ENCODE data around the gene PRKCZ.
"Not testable (repeated sequence)": the region's sequence is repeated elsewhere in the genome, so short reads cannot be mapped to it uniquely, and the experiment has no call there.

The PRKCZ gene

DNA sequence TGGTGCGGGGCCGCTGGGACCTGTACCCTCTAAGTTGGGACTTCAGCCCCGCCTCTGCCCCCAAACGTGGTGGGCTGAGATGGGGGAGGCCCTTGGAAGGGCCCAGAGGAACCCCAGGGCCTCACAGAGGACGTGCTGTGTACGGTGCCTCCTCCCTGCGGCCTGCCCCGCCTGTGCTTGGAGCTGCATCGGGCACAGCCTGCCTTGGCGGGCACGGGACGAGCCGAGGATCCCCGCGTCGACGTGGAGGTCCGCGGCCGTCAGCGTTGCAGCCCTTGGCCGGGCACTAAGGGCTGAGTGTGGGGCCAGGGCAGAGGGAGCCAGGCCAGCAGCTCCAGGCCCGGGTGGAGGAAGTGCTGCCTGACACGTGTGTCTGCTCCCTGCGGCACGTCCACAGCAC lies 43.4 kb downstream of the PRKCZ start:
- TF ChIP-seq, protein P1, sequence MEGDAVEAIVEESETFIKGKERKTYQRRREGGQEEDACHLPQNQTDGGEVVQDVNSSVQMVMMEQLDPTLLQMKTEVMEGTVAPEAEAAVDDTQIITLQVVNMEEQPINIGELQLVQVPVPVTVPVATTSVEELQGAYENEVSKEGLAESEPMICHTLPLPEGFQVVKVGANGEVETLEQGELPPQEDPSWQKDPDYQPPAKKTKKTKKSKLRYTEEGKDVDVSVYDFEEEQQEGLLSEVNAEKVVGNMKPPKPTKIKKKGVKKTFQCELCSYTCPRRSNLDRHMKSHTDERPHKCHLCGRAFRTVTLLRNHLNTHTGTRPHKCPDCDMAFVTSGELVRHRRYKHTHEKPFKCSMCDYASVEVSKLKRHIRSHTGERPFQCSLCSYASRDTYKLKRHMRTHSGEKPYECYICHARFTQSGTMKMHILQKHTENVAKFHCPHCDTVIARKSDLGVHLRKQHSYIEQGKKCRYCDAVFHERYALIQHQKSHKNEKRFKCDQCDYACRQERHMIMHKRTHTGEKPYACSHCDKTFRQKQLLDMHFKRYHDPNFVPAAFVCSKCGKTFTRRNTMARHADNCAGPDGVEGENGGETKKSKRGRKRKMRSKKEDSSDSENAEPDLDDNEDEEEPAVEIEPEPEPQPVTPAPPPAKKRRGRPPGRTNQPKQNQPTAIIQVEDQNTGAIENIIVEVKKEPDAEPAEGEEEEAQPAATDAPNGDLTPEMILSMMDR (IDR thresholded peaks at IDR 0.05; ENCODE audit: low read depth, low read length) = no peak
- in situ Hi-C loops (cut with HindIII; ENCODE audit: low sequenced_read_pairs) = no loop called here
- no peak for DNase-seq (ENCODE audit: low read depth, low spot score)
- H3K4me3 ChIP-seq (ENCODE audit: low read depth, low read length) = no peak overlapping the region

DNA sequence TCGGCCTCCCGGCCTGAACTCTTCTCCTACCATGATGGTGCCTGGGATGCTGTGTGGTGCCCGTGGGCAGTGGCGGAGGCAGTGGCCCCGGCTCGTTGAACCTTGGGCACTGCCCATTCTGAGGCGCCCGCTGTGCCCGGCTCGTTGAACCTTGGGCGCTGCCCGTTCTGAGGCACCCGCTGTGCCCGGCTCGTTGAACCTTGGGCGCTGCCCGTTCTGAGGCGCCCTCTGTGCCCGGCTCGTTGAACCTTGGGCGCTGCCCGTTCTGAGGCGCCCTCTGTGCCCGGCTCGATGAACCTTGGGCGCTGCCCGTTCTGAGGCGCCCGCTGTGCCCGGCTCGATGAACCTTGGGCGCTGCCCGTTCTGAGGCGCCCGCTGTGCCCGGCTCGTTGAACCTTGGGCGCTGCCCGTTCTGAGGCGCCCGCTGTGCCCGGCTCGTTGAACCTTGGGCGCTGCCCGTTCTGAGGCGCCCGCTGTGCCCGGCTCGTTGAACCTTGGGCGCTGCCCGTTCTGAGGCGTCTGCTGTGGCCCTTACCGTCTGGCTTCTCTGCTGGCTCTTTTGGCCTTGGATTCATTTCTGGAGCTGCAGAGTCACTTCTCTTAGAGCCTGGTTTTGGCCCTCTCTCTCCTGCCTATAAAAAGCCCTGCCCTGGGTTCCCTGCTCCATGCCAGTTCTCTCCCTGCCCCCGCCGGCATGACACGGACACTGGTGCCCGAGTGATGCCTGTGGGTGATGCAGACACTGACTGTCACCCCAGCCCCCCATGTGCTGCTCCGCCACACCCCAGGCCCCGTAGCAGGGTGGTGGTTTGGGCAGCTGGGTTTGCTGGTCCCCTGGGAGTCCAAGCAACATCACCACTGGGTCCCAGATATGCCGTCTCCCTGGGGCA lies 44.3 kb downstream of the PRKCZ start:
- in situ Hi-C loops (cut with HindIII; ENCODE audit: low sequenced_read_pairs); DNase-seq (ENCODE audit: low read depth, low spot score); H3K4me3 ChIP-seq (ENCODE audit: low read depth, low read length): not testable (repeated sequence)

DNA sequence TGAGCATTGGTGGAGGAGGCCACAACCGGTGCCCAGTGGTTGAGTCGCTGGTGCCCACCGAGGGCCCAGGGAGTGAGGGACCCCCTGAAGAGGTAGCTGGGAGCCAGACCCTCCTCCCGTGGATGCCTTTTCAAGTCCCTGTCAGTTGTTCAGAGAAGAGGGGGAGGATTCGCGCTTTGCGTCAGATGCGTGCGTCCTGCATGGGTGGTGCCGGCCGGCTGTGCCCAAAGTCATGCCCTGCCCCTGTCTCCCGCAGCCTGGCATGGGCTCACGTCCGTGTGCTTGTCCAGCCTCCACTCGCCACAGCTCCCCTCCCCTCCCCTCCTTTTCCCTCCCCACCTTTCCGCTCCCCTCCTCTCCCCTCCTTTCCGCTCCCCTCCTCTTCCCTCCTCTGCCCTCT lies 45.2 kb downstream of the PRKCZ start:
- TF ChIP-seq, protein P1 (IDR thresholded peaks at IDR 0.05; ENCODE audit: low read depth, low read length) = no peak
- in situ Hi-C loops (cut with HindIII; ENCODE audit: low sequenced_read_pairs) = no loop called here

DNA sequence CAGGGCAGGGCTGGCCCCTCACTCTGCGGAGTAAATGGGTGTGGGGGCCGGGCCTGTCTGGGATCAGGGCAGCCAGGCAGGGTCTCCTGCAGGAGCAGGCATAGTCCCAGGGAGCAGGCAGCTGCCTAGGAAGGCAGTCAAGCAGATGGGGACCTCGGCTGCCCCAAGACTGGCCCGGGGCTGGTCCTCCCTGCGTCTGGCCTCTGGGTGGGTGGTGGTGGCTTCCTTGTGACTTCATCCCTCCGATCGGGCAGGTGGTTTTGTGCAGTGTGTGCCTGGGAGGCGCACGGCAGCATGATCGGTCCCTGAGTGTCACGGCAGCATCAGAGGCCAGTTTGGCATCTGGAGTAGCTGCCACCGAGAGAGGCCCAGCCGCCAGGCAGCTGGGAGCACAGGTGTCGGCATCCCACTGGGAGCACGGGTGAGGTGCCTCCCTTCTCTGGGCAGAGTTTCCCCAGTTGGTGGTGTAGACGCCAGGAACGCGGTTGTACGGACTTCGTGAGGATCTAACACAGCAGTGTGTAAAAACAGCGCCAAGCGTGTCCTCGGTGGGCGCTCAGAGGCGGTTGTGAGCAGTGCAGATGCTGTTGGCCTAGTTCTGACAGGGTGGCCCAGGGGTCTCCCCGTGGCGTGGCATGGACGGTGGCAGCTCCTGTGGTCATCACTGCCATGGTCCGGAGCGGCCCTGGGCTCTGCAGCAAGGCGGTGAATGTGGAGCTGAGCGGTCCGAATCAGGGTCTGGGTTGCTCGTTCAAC lies 45.9 kb downstream of the PRKCZ start:
- H3K4me3 ChIP-seq (ENCODE audit: low read depth, low read length) = no peak overlapping the region
- in situ Hi-C loops (cut with HindIII; ENCODE audit: low sequenced_read_pairs) = no loop called here
- TF ChIP-seq, protein P1 (IDR thresholded peaks at IDR 0.05; ENCODE audit: low read depth, low read length) = no peak
- DNase-seq (ENCODE audit: low read depth, low spot score) = no peak

More for the DNA sequence above, 45.2 kb downstream of the PRKCZ start:
- no peak for DNase-seq (ENCODE audit: low read depth, low spot score)
- H3K4me3 ChIP-seq (ENCODE audit: low read depth, low read length) = no peak overlapping the region

DNA sequence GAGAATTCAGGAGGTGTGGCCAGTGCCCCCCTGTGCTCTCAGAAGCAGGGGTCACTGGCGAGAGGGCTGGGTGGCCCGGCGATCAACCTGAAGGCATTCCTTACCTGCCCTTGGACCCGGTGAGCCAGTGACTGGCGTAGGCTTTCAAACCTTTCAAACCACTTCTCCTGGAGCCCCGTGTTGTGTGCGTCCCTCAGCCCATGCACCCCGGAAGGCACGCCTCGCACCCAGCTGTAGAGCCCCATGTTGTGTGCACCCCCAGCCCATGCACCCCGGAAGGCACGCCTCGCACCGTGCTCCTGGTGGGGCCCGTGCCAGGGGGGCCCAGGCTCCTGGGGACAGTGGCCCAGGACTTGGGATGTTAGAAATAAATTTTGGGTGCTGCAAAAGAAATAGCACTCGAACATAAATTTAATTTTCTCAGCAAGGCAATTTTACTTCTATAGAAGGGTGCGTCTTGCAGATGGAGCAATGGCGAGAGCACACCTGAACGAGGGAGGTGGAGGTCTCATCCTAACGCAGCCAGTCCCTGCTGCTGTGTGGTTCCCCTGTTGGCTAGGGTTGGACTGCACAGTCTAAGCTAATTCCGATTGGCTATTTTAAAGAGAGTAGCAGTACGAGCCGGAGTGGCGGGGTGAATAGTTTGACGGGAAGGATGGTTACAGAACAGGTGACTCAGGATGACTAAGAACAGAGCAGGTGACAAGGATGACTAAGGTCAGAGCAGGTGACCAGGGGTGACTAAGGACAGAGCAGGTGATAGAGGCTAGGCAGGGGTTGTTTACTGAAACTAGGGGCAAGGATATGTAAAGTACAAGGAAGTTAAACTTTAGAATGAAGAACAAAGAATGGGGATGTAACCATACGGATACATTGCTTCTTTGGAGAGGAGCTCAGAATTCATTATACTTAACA lies 47.4 kb downstream of the PRKCZ start:
- in situ Hi-C loops (cut with HindIII; ENCODE audit: low sequenced_read_pairs) = no loop called here
- TF ChIP-seq, protein P1 (IDR thresholded peaks at IDR 0.05; ENCODE audit: low read depth, low read length) = no peak
- DNase-seq (ENCODE audit: low read depth, low spot score) = no peak
- no peak overlapping the region for H3K4me3 ChIP-seq (ENCODE audit: low read depth, low read length)

DNA sequence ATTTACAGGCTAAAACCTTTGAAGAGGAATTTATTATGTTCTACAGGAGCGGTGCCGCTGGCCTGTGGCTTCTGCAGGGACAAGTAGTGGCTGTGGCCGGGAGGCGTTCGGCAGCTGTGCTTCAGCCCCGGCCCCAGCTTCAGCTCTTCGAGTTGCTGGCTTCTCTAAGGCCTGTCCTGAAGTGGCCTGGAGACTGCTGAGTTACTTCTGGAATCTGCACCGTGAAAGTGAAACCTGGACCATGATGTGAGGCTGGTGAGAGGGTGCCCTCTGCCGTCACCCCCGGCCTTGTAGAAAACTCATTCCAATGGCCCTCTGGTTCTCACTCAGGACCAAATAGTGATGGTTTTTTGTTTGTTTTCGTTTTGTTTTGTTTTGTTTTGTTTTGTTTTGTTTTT lies 48.1 kb downstream of the PRKCZ start:
- no peak for DNase-seq (ENCODE audit: low read depth, low spot score)
- in situ Hi-C loops (cut with HindIII; ENCODE audit: low sequenced_read_pairs) = no loop called here
- TF ChIP-seq, protein P1 (IDR thresholded peaks at IDR 0.05; ENCODE audit: low read depth, low read length) = no peak
- no peak overlapping the region for H3K4me3 ChIP-seq (ENCODE audit: low read depth, low read length)

Measured in astrocyte of the spinal cord (primary cell).